ENCODE data around the gene STOX2. TPM values are rescaled to one million over a fixed set of nuclear protein-coding genes. Genes with fewer than 3 reads are reported as not detected.

STOX2 gene
- total and polyA plus RNA-seq, 3 experiments from 2014 or later: not detected

DNA sequence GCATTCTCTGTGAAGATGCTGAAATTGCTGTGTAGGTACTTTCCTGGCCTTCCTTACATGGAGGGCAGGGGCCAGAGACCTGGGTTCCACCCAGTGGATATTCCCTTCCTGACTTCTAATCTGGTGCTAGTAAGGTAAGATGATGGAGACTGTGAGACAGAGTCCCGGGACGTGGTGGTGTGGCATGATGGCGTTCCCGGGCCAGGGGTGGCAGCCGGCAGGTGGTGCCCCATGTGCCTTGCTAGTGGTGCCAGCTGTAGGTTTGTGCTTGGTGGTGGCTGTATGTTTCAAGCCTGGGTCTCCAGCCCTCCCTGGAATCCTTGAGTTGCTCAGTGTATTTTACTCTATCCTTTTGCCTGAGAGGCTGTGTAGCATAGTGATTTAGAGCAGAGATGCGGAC lies 10.9 kb downstream of the STOX2 start:
- no peaks in the 10 kb centered on the region for H3K4me1 Mint-ChIP-seq
- Histone ChIP-seq H3K36me3 (ENCODE audit: insufficient read depth, low read length) (no peaks in the 10 kb centered on the region), H3K9me3 (ENCODE audit: low read length) (no peaks in the 10 kb centered on the region), H3K27ac (ENCODE audit: low read depth, low read length) (no peak overlapping the region), H3K4me1 (ENCODE audit: insufficient read depth, low read length) (no peaks in the 10 kb centered on the region), H3K27me3 (ENCODE audit: insufficient read depth, low read length, poor library complexity, severe bottlenecking) (no peaks in the 10 kb centered on the region), H3K4me3 (ENCODE audit: low read length) (no peak overlapping the region)
- CTCF ChIA-PET: interaction anchor here (1.2 kb wide), 1 partner anchor 28 kb away, joined by 3 read pairs; no protein-coding TSS in a partner anchor
- H3K9me3 Mint-ChIP-seq: peaks cover 0 to 2% (median 0%) of the 10 kb centered on the region in 5 donors
- H3K27ac Mint-ChIP-seq: no peak overlapping the region
- DNase-seq: no peak
- H3K4me3 Mint-ChIP-seq: no peak overlapping the region
- H3K27me3 Mint-ChIP-seq: peaks cover 4 to 16% of the 10 kb centered on the region in 2 donors
- POLR2A ChIA-PET: no interaction called here
- H3K36me3 Mint-ChIP-seq: no peaks in the 10 kb centered on the region

GRCh38 chr4:183918696-183919095 lies 13.6 kb downstream of the STOX2 start:
- no peak overlapping the region for H3K27ac ChIP-seq (ENCODE audit: low read depth, low read length)
- ChIA-PET POLR2A (interaction anchor here (0.6 kb wide), 1 partner anchor 494 kb away, joined by 3 read pairs; no protein-coding TSS in a partner anchor), CTCF (no interaction called here)
- DNase-seq: no peak
- Mint-ChIP-seq H3K9me3 (peaks cover 0 to 6% (median 0%) of the 10 kb centered on the region in 5 donors), H3K27me3 (peaks cover 4 to 20% of the 10 kb centered on the region in 2 donors), H3K4me3 (no peak overlapping the region), H3K36me3 (no peaks in the 10 kb centered on the region), H3K4me1 (no peaks in the 10 kb centered on the region), H3K27ac (no peak overlapping the region)
- H3K4me3 ChIP-seq (ENCODE audit: low read length): no peak overlapping the region
- H3K4me1 ChIP-seq (ENCODE audit: insufficient read depth, low read length): no peaks in the 10 kb centered on the region
- H3K9me3 ChIP-seq (ENCODE audit: low read length): no peaks in the 10 kb centered on the region
- no peaks in the 10 kb centered on the region for H3K27me3 ChIP-seq (ENCODE audit: insufficient read depth, low read length, poor library complexity, severe bottlenecking)
- no peaks in the 10 kb centered on the region for H3K36me3 ChIP-seq (ENCODE audit: insufficient read depth, low read length)

- peaks cover 0 to 6% (median 0%) of the 10 kb centered on the region in 5 donors for H3K9me3 Mint-ChIP-seq
- H3K36me3 Mint-ChIP-seq: no peaks in the 10 kb centered on the region
- no peaks in the 10 kb centered on the region for H3K27me3 ChIP-seq (ENCODE audit: insufficient read depth, low read length, poor library complexity, severe bottlenecking)
- no peak for DNase-seq
- ChIA-PET CTCF (no interaction called here), POLR2A (interaction anchor here (0.6 kb wide), 1 partner anchor 495 kb away, joined by 3 read pairs; no protein-coding TSS in a partner anchor)
- no peak overlapping the region for H3K27ac ChIP-seq (ENCODE audit: low read depth, low read length)
- H3K27ac Mint-ChIP-seq: no peak overlapping the region
- no peaks in the 10 kb centered on the region for H3K4me1 ChIP-seq (ENCODE audit: insufficient read depth, low read length)
- peaks cover under 1 to 23% of the 10 kb centered on the region in 2 donors for H3K27me3 Mint-ChIP-seq
- no peak overlapping the region for H3K4me3 ChIP-seq (ENCODE audit: low read length)
- H3K9me3 ChIP-seq (ENCODE audit: low read length): no peaks in the 10 kb centered on the region
- H3K4me3 Mint-ChIP-seq: no peak overlapping the region
- H3K4me1 Mint-ChIP-seq: no peaks in the 10 kb centered on the region
- H3K36me3 ChIP-seq (ENCODE audit: insufficient read depth, low read length): no peaks in the 10 kb centered on the region
Observed at GRCh38 chr4:183919141-183919540, 14.0 kb downstream of the STOX2 start.

GRCh38 chr4:183920512-183920911 lies 15.4 kb downstream of the STOX2 start:
- no peaks in the 10 kb centered on the region for H3K27me3 ChIP-seq (ENCODE audit: insufficient read depth, low read length, poor library complexity, severe bottlenecking)
- no peaks in the 10 kb centered on the region for H3K4me1 ChIP-seq (ENCODE audit: insufficient read depth, low read length)
- H3K4me3 ChIP-seq (ENCODE audit: low read length): no peak overlapping the region
- no peak for DNase-seq
- H3K9me3 ChIP-seq (ENCODE audit: low read length): no peaks in the 10 kb centered on the region
- CTCF ChIA-PET: no interaction called here
- H3K27me3 Mint-ChIP-seq: peaks cover 2 to 25% of the 10 kb centered on the region in 2 donors
- no peaks in the 10 kb centered on the region for H3K36me3 Mint-ChIP-seq
- no peak overlapping the region for H3K4me3 Mint-ChIP-seq
- H3K9me3 Mint-ChIP-seq: peaks cover 0 to 6% (median 0%) of the 10 kb centered on the region in 5 donors
- H3K27ac ChIP-seq (ENCODE audit: low read depth, low read length): no peak overlapping the region
- H3K27ac Mint-ChIP-seq: no peak overlapping the region
- no peaks in the 10 kb centered on the region for H3K36me3 ChIP-seq (ENCODE audit: insufficient read depth, low read length)
- H3K4me1 Mint-ChIP-seq: no peaks in the 10 kb centered on the region
- POLR2A ChIA-PET: no interaction called here

DNA sequence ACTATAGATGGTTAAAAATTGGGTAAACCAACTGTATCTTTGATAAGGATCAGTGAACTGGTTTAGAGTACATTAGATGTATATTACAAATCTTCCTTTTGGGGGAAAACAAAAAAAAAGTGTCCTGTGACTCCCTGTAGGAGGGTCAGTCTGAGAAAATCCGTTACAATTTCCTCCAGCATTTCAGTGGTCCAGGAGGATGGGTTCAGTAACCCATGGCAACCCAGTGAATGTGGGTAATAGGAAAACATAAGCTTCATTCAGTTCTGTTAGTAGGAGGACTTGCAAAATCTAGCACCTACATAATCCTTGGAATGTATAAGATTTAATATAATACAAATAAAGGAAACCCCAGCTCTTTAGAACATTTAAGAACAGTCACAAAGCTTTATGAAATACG lies 16.2 kb downstream of the STOX2 start:
- no peaks in the 10 kb centered on the region for H3K9me3 ChIP-seq (ENCODE audit: low read length)
- no peak overlapping the region for H3K4me3 Mint-ChIP-seq
- no peaks in the 10 kb centered on the region for H3K36me3 ChIP-seq (ENCODE audit: insufficient read depth, low read length)
- no peak overlapping the region for H3K27ac Mint-ChIP-seq
- no peaks in the 10 kb centered on the region for H3K36me3 Mint-ChIP-seq
- no peaks in the 10 kb centered on the region for H3K4me1 Mint-ChIP-seq
- ChIA-PET CTCF (no interaction called here), POLR2A (no interaction called here)
- H3K4me1 ChIP-seq (ENCODE audit: insufficient read depth, low read length): no peaks in the 10 kb centered on the region
- no peaks in the 10 kb centered on the region for H3K27me3 ChIP-seq (ENCODE audit: insufficient read depth, low read length, poor library complexity, severe bottlenecking)
- peaks cover 2 to 25% of the 10 kb centered on the region in 2 donors for H3K27me3 Mint-ChIP-seq
- H3K4me3 ChIP-seq (ENCODE audit: low read length): no peak overlapping the region
- no peak for DNase-seq
- no peak overlapping the region for H3K27ac ChIP-seq (ENCODE audit: low read depth, low read length)
- H3K9me3 Mint-ChIP-seq: peaks cover 0 to 6% (median 0%) of the 10 kb centered on the region in 5 donors

- Histone ChIP-seq H3K27ac (ENCODE audit: low read depth, low read length) (no peak overlapping the region), H3K4me3 (ENCODE audit: low read length) (no peak overlapping the region), H3K9me3 (ENCODE audit: low read length) (no peaks in the 10 kb centered on the region), H3K27me3 (ENCODE audit: insufficient read depth, low read length, poor library complexity, severe bottlenecking) (no peaks in the 10 kb centered on the region), H3K4me1 (ENCODE audit: insufficient read depth, low read length) (no peaks in the 10 kb centered on the region), H3K36me3 (ENCODE audit: insufficient read depth, low read length) (no peaks in the 10 kb centered on the region)
- Mint-ChIP-seq H3K27me3 (peaks cover 2 to 23% of the 10 kb centered on the region in 2 donors), H3K36me3 (no peaks in the 10 kb centered on the region), H3K27ac (no peak overlapping the region), H3K4me1 (no peaks in the 10 kb centered on the region), H3K9me3 (peaks cover 0 to 4% (median 0%) of the 10 kb centered on the region in 5 donors), H3K4me3 (no peak overlapping the region)
- POLR2A ChIA-PET: no interaction called here
- CTCF ChIA-PET: no interaction called here
- DNase-seq: no peak
Observed at GRCh38 chr4:183924362-183925044, 19.4 kb downstream of the STOX2 start.

GRCh38 chr4:183926950-183927349 lies 21.8 kb downstream of the STOX2 start:
- peaks cover 2 to 26% of the 10 kb centered on the region in 2 donors for H3K27me3 Mint-ChIP-seq
- no peaks in the 10 kb centered on the region for H3K9me3 ChIP-seq (ENCODE audit: low read length)
- H3K27ac Mint-ChIP-seq: no peak overlapping the region
- H3K9me3 Mint-ChIP-seq: peaks cover 0 to 4% (median 0%) of the 10 kb centered on the region in 5 donors
- H3K27me3 ChIP-seq (ENCODE audit: insufficient read depth, low read length, poor library complexity, severe bottlenecking): no peaks in the 10 kb centered on the region
- POLR2A ChIA-PET: no interaction called here
- H3K4me1 Mint-ChIP-seq: no peaks in the 10 kb centered on the region
- H3K4me3 ChIP-seq (ENCODE audit: low read length): no peak overlapping the region
- no peak overlapping the region for H3K27ac ChIP-seq (ENCODE audit: low read depth, low read length)
- no peak for DNase-seq
- H3K36me3 Mint-ChIP-seq: no peaks in the 10 kb centered on the region
- H3K4me3 Mint-ChIP-seq: no peak overlapping the region
- H3K4me1 ChIP-seq (ENCODE audit: insufficient read depth, low read length): no peaks in the 10 kb centered on the region
- H3K36me3 ChIP-seq (ENCODE audit: insufficient read depth, low read length): no peaks in the 10 kb centered on the region
- CTCF ChIA-PET: no interaction called here

- peaks cover 0 to 1% (median 0%) of the 10 kb centered on the region in 5 donors for H3K9me3 Mint-ChIP-seq
- H3K36me3 ChIP-seq (ENCODE audit: insufficient read depth, low read length): no peaks in the 10 kb centered on the region
- H3K4me1 ChIP-seq (ENCODE audit: insufficient read depth, low read length): no peaks in the 10 kb centered on the region
- peaks cover 5 to 38% of the 10 kb centered on the region in 2 donors for H3K27me3 Mint-ChIP-seq
- H3K27ac Mint-ChIP-seq: no peak overlapping the region
- H3K4me1 Mint-ChIP-seq: no peaks in the 10 kb centered on the region
- H3K27me3 ChIP-seq (ENCODE audit: insufficient read depth, low read length, poor library complexity, severe bottlenecking): no peaks in the 10 kb centered on the region
- no peak overlapping the region for H3K4me3 Mint-ChIP-seq
- H3K36me3 Mint-ChIP-seq: no peaks in the 10 kb centered on the region
- ChIA-PET POLR2A (no interaction called here), CTCF (no interaction called here)
- no peak for DNase-seq
- H3K27ac ChIP-seq (ENCODE audit: low read depth, low read length): no peak overlapping the region
- H3K4me3 ChIP-seq (ENCODE audit: low read length): no peak overlapping the region
- no peaks in the 10 kb centered on the region for H3K9me3 ChIP-seq (ENCODE audit: low read length)
Observed at GRCh38 chr4:183932576-183932975, 27.5 kb downstream of the STOX2 start.

Data from CD8-positive, alpha-beta memory T cell (primary cell).